GM23338 (cell line): ENCODE measurements around the gene HHIPL1. TPM values are rescaled to one million over a fixed set of nuclear protein-coding genes. Genes with fewer than 3 reads are reported as not detected.

Experiments used
- ATAC-seq: fragments of 200-7000 bp; cut with Tn5 transposase; 3 replicates; pipeline ENCODE4 v1.9.1; 2020
- DNase-seq: peaks from one replicate; pipeline ENCODE4 v3.0.0-alpha.2; 2015; ENCODE audit warnings: low spot score
- H2AFZ ChIP-seq: fragments of 200-600 bp; sonication (generic); 2 replicates; pipeline ENCODE4 v1.8.0; 2016; ENCODE audit warnings: antibody characterized with exemption, mild to moderate bottlenecking, moderate library complexity
- H3F3A ChIP-seq: fragments of 200-600 bp; sonication (generic); replicated peaks from 2 replicates; pipeline ENCODE4 v1.8.0; 2017; ENCODE audit warnings: antibody characterized with exemption, mixed run types, low read depth
- H3K27ac ChIP-seq: fragments of 200-600 bp; sonication (generic); 2 replicates; pipeline ENCODE4 v1.6.1; 2016; ENCODE audit warnings: low read depth
- H3K27me3 ChIP-seq: fragments of 200-600 bp; sonication (generic); 2 replicates; pipeline ENCODE4 v1.8.0; 2016; ENCODE audit warnings: mild to moderate bottlenecking, mixed run types, moderate library complexity; ENCODE audit not compliant: insufficient read depth
- H3K36me3 ChIP-seq: fragments of 200-600 bp; sonication (generic); 2 replicates; pipeline ENCODE4 v1.8.0; 2016; ENCODE audit warnings: mild to moderate bottlenecking; ENCODE audit not compliant: insufficient read depth
- H3K4me1 ChIP-seq: fragments of 200-600 bp; sonication (generic); 2 replicates; pipeline ENCODE4 v1.8.0; 2016; ENCODE audit warnings: mild to moderate bottlenecking, moderate library complexity; ENCODE audit not compliant: insufficient read depth
- H3K4me2 ChIP-seq: fragments of 200-600 bp; sonication (generic); 2 replicates; pipeline ENCODE4 v1.7.1; 2017; ENCODE audit warnings: mixed run types
- H3K4me3 ChIP-seq: fragments of 200-600 bp; sonication (generic); 2 replicates; pipeline ENCODE4 v1.6.1; 2016; ENCODE audit warnings: mixed run types
- H3K79me2 ChIP-seq: fragments of 200-600 bp; sonication (generic); replicated peaks from 2 replicates; pipeline ENCODE4 v1.8.0; 2017; ENCODE audit warnings: mild to moderate bottlenecking; ENCODE audit not compliant: insufficient read depth
- H3K9me2 ChIP-seq: fragments of 200-600 bp; sonication (generic); 2 replicates; pipeline ENCODE4 v1.8.0; 2017; ENCODE audit not compliant: insufficient read depth
- H4K20me1 ChIP-seq: fragments of 200-600 bp; sonication (generic); replicated peaks from 2 replicates; pipeline ENCODE4 v1.8.0; 2017; ENCODE audit warnings: mild to moderate bottlenecking; ENCODE audit not compliant: insufficient read depth
- H3K27ac Mint-ChIP-seq: 2 replicates; pipeline ENCODE4 v1.8.0; 2020; ENCODE audit warnings: inconsistent platforms, mild to moderate bottlenecking, moderate library complexity, mixed read lengths
- H3K27me3 Mint-ChIP-seq: 3 replicates; pipeline ENCODE4 v1.8.0; 2022; ENCODE audit warnings: low read depth, mild to moderate bottlenecking, moderate library complexity, mixed read lengths, inconsistent platforms; ENCODE audit not compliant: insufficient read depth, poor library complexity
- H3K36me3 Mint-ChIP-seq: 3 replicates; pipeline ENCODE4 v1.8.0; 2021; ENCODE audit warnings: low read depth, mild to moderate bottlenecking, inconsistent platforms, moderate library complexity, mixed read lengths
- H3K4me1 Mint-ChIP-seq: 3 replicates; pipeline ENCODE4 v1.8.0; 2020; ENCODE audit warnings: mild to moderate bottlenecking, inconsistent platforms, mixed read lengths
- H3K4me3 Mint-ChIP-seq: 3 replicates; pipeline ENCODE4 v1.8.0; 2021; ENCODE audit warnings: moderate library complexity, mild to moderate bottlenecking, inconsistent platforms, mixed read lengths
- H3K9me3 Mint-ChIP-seq: 3 replicates; pipeline ENCODE4 v1.8.0; 2020; ENCODE audit warnings: moderate library complexity, mild to moderate bottlenecking, inconsistent platforms, mixed read lengths
- CREB1 ChIP-seq: fragments of 250-450 bp; sonication (Bioruptor Pico); IDR thresholded peaks from 2 replicates; pipeline ENCODE4 v1.5.0; 2020; ENCODE audit warnings: low read depth, mild to moderate bottlenecking, moderate library complexity
- CTCF ChIP-seq, 2 experiments: fragments of 200-600 bp in 1 of 2; sonication (generic) in 1 of 2; conservative IDR thresholded peaks; 2 replicates each; pipeline versions ENCODE4 v1.5.1 to v1.6.1; 2016 to 2017; ENCODE audit warnings: antibody characterized with exemption in 2 of 2, low read depth in 2 of 2, mild to moderate bottlenecking in 2 of 2, moderate library complexity in 1 of 2
- EZH2 ChIP-seq: fragments of 200-600 bp; sonication (generic); IDR thresholded peaks from one replicate; pipeline ENCODE4 v1.8.0; 2017; ENCODE audit warnings: antibody characterized with exemption, mild to moderate bottlenecking, low read depth; ENCODE audit not compliant: unreplicated experiment
- EZH2phosphoT487 ChIP-seq: fragments of 200-600 bp; sonication (generic); IDR thresholded peaks from one replicate; pipeline ENCODE4 v1.8.1; 2018; ENCODE audit warnings: antibody characterized with exemption; ENCODE audit not compliant: unreplicated experiment
- JUNB ChIP-seq: IDR thresholded peaks from one replicate; pipeline ENCODE4 v1.6.1; 2016; ENCODE audit warnings: antibody characterized with exemption; ENCODE audit not compliant: unreplicated experiment
- NANOG ChIP-seq: IDR thresholded peaks from 2 replicates; pipeline ENCODE4 v1.6.1; 2016; ENCODE audit warnings: antibody characterized with exemption, borderline replicate concordance
- POLR2AphosphoS5 ChIP-seq: IDR thresholded peaks from 2 replicates; pipeline ENCODE4 v1.6.1; 2016; ENCODE audit warnings: antibody characterized with exemption, low read depth
- REST ChIP-seq: IDR thresholded peaks from one replicate; pipeline ENCODE4 v1.6.1; 2018; ENCODE audit warnings: antibody characterized with exemption; ENCODE audit not compliant: unreplicated experiment
- STAT1 ChIP-seq: IDR thresholded peaks from one replicate; pipeline ENCODE4 v1.6.1; 2016; ENCODE audit warnings: antibody characterized with exemption; ENCODE audit not compliant: unreplicated experiment
- ZNF114 ChIP-seq: fragments of 250-450 bp; sonication (Bioruptor Pico); IDR thresholded peaks from 2 replicates; pipeline ENCODE4 v1.5.0; 2020; ENCODE audit warnings: mild to moderate bottlenecking, moderate library complexity
- ZNF331 ChIP-seq: fragments of 250-450 bp; sonication (Bioruptor Pico); IDR thresholded peaks from 2 replicates; pipeline ENCODE4 v1.5.0; 2020; ENCODE audit warnings: low read depth, mild to moderate bottlenecking, moderate library complexity
- polyA plus RNA-seq: library from polyadenylated mRNA; unstranded; fragments of >200 nt; fragmentation: Nextera tagmentation; extraction: Ambion mirVana; gene quantifications from 2 replicates; pipeline ENCODE4 v1.2.1, GENCODE V29; 2016
- total RNA-seq: library from RNA; depleted of rRNA; stranded (reverse); fragments of >200 nt; shearing (Covaris generic); gene quantifications from 2 replicates; pipeline ENCODE4 v1.2.3, GENCODE V29; 2014
- TF ChIP-seq, protein P1 (sequence below): fragments of 250-450 bp; sonication (Bioruptor Pico); IDR thresholded peaks from 2 replicates; pipeline ENCODE4 v1.5.0; 2020; ENCODE audit warnings: mild to moderate bottlenecking, moderate library complexity
- TF ChIP-seq, protein P2 (sequence below): IDR thresholded peaks from 2 replicates; pipeline ENCODE4 v1.6.1; 2016; ENCODE audit warnings: antibody characterized with exemption

The HHIPL1 gene
- total and polyA plus RNA-seq, 2 experiments from 2014 or later = 1.9 to 2.0 TPM

- no peaks in the 10 kb centered on the region for H3K27me3 ChIP-seq
- no peaks in the 10 kb centered on the region for H3K4me1 ChIP-seq
- Mint-ChIP-seq H3K9me3 (peaks cover 20% of the 10 kb centered on the region), H3K27ac (no peak overlapping the region), H3K4me1 (no peaks in the 10 kb centered on the region), H3K27me3 (peaks cover 6% of the 10 kb centered on the region), H3K36me3 (peaks cover 16% of the 10 kb centered on the region), H3K4me3 (no peak overlapping the region)
- H3K4me3 ChIP-seq = no peak overlapping the region
- no peaks in the 10 kb centered on the region for H3K79me2 ChIP-seq
- DNase-seq (no peak), ATAC-seq (no peak)
- H3K36me3 ChIP-seq = no peaks in the 10 kb centered on the region
- H4K20me1 ChIP-seq = no peaks in the 10 kb centered on the region
- no peak overlapping the region for H3K27ac ChIP-seq
- H2AFZ ChIP-seq = no peak overlapping the region
- TF ChIP-seq STAT1 (no peak), ZNF114 (CRISPR knock-in tag) (no peak), EZH2 (no peak), REST (no peak), EZH2phosphoT487 (no peak), JUNB (no peak), NANOG (no peak), CREB1 (CRISPR knock-in tag) (no peak), CTCF (conservative IDR thresholded peaks at IDR 0.05; ENCODE audit: low read depth in 2 of 2) (no peak), POLR2AphosphoS5 (no peak), ZNF331 (CRISPR knock-in tag) (no peak)
- TF ChIP-seq, protein P1, sequence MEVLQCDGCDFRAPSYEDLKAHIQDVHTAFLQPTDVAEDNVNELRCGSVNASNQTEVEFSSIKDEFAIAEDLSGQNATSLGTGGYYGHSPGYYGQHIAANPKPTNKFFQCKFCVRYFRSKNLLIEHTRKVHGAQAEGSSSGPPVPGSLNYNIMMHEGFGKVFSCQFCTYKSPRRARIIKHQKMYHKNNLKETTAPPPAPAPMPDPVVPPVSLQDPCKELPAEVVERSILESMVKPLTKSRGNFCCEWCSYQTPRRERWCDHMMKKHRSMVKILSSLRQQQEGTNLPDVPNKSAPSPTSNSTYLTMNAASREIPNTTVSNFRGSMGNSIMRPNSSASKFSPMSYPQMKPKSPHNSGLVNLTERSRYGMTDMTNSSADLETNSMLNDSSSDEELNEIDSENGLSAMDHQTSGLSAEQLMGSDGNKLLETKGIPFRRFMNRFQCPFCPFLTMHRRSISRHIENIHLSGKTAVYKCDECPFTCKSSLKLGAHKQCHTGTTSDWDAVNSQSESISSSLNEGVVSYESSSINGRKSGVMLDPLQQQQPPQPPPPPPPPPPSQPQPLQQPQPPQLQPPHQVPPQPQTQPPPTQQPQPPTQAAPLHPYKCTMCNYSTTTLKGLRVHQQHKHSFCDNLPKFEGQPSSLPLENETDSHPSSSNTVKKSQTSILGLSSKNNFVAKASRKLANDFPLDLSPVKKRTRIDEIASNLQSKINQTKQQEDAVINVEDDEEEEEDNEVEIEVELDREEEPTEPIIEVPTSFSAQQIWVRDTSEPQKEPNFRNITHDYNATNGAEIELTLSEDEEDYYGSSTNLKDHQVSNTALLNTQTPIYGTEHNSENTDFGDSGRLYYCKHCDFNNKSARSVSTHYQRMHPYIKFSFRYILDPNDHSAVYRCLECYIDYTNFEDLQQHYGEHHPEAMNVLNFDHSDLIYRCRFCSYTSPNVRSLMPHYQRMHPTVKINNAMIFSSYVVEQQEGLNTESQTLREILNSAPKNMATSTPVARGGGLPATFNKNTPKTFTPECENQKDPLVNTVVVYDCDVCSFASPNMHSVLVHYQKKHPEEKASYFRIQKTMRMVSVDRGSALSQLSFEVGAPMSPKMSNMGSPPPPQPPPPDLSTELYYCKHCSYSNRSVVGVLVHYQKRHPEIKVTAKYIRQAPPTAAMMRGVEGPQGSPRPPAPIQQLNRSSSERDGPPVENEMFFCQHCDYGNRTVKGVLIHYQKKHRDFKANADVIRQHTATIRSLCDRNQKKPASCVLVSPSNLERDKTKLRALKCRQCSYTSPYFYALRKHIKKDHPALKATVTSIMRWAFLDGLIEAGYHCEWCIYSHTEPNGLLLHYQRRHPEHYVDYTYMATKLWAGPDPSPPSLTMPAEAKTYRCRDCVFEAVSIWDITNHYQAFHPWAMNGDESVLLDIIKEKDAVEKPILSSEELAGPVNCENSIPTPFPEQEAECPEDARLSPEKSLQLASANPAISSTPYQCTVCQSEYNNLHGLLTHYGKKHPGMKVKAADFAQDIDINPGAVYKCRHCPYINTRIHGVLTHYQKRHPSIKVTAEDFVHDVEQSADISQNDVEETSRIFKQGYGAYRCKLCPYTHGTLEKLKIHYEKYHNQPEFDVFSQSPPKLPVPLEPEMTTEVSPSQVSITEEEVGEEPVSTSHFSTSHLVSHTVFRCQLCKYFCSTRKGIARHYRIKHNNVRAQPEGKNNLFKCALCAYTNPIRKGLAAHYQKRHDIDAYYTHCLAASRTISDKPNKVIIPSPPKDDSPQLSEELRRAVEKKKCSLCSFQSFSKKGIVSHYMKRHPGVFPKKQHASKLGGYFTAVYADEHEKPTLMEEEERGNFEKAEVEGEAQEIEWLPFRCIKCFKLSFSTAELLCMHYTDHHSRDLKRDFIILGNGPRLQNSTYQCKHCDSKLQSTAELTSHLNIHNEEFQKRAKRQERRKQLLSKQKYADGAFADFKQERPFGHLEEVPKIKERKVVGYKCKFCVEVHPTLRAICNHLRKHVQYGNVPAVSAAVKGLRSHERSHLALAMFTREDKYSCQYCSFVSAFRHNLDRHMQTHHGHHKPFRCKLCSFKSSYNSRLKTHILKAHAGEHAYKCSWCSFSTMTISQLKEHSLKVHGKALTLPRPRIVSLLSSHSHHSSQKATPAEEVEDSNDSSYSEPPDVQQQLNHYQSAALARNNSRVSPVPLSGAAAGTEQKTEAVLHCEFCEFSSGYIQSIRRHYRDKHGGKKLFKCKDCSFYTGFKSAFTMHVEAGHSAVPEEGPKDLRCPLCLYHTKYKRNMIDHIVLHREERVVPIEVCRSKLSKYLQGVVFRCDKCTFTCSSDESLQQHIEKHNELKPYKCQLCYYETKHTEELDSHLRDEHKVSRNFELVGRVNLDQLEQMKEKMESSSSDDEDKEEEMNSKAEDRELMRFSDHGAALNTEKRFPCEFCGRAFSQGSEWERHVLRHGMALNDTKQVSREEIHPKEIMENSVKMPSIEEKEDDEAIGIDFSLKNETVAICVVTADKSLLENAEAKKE (CRISPR knock-in tag) = no peak
- TF ChIP-seq, protein P2, sequence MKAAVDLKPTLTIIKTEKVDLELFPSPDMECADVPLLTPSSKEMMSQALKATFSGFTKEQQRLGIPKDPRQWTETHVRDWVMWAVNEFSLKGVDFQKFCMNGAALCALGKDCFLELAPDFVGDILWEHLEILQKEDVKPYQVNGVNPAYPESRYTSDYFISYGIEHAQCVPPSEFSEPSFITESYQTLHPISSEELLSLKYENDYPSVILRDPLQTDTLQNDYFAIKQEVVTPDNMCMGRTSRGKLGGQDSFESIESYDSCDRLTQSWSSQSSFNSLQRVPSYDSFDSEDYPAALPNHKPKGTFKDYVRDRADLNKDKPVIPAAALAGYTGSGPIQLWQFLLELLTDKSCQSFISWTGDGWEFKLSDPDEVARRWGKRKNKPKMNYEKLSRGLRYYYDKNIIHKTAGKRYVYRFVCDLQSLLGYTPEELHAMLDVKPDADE = no peak
- H3K9me2 ChIP-seq = no peaks in the 10 kb centered on the region
- H3F3A ChIP-seq = no peaks in the 10 kb centered on the region
- no peak overlapping the region for H3K4me2 ChIP-seq
Measured at GRCh38 chr14:99699861-99700260, 54.9 kb downstream of the HHIPL1 start.
